NCI-H748 treated with DMSO at 0.1 percent for 48 hours (cell line): ENCODE results near the gene WFDC13.
"Not testable (repeated sequence)": the region's sequence is repeated elsewhere in the genome, so short reads cannot be mapped to it uniquely, and the experiment has no call there.

Experiments used
- DNase-seq: peaks from one replicate; lab custom pipeline; 2025; lab: John Stamatoyannopoulos, UW

The WFDC13 gene

GRCh38 chr20:45701873-45702272 lies at the start of gene WFDC13:
Gene WFDC13, plus strand, starts transcription at chr20:45702038. Its CDS starts 86 bp downstream, at chr20:45702124.
- no peak for DNase-seq

GRCh38 chr20:45657038-45657437 lies 44.8 kb upstream of the WFDC13 start:
- DNase-seq: not testable (repeated sequence)

- DNase-seq: no peak
Measured at GRCh38 chr20:45670139-45670538, 31.7 kb upstream of the WFDC13 start, which contains the start of gene WFDC11. Gene WFDC11, minus strand, starts transcription at chr20:45670239. Its CDS starts 19,639 bp downstream, at chr20:45650600.

GRCh38 chr20:45672765-45673164 lies 29.1 kb upstream of the WFDC13 start:
- no peak for DNase-seq

- DNase-seq: no peak
Measured at GRCh38 chr20:45679650-45680049, 22.2 kb upstream of the WFDC13 start.

- DNase-seq: no peak
Measured at GRCh38 chr20:45685896-45686295, 15.9 kb upstream of the WFDC13 start.

- DNase-seq: not testable (repeated sequence)
Measured at GRCh38 chr20:45693346-45693745, 8.5 kb upstream of the WFDC13 start.

GRCh38 chr20:45695496-45695895 lies 6.3 kb upstream of the WFDC13 start:
- DNase-seq: no peak

GRCh38 chr20:45701104-45701503 lies 734 bp upstream of the WFDC13 start:
- no peak for DNase-seq

GRCh38 chr20:45704969-45705637 lies 3.3 kb downstream of the WFDC13 start, which contains the start of gene WFDC10B:
Gene WFDC10B, minus strand, starts transcription at chr20:45705019. Its CDS starts 19,027 bp downstream, at chr20:45685992.
- no peak for DNase-seq

GRCh38 chr20:45716141-45716688 lies 14.4 kb downstream of the WFDC13 start:
- DNase-seq: not testable (repeated sequence)

- no peak for DNase-seq
Measured at GRCh38 chr20:45722047-45722446, 20.2 kb downstream of the WFDC13 start, which contains the start of gene SPINT4. Gene SPINT4, plus strand, starts transcription at chr20:45722347. Its CDS starts 21 bp downstream, at chr20:45722368.

- no peak for DNase-seq
Measured at GRCh38 chr20:45725134-45725533, 23.3 kb downstream of the WFDC13 start.

- DNase-seq: no peak
Measured at GRCh38 chr20:45727044-45727443, 25.2 kb downstream of the WFDC13 start.

- DNase-seq: no peak
Measured at GRCh38 chr20:45732199-45732598, 30.4 kb downstream of the WFDC13 start.

GRCh38 chr20:45735552-45735951 lies 33.7 kb downstream of the WFDC13 start:
- no peak for DNase-seq

GRCh38 chr20:45735988-45736387 lies 34.1 kb downstream of the WFDC13 start:
- no peak for DNase-seq

- DNase-seq: no peak
Measured at GRCh38 chr20:45742596-45742995, 40.8 kb downstream of the WFDC13 start.

- no peak for DNase-seq
Measured at GRCh38 chr20:45745015-45745414, 43.2 kb downstream of the WFDC13 start.

- DNase-seq: no peak
Measured at GRCh38 chr20:45751721-45752120, 49.9 kb downstream of the WFDC13 start.

- no peak for DNase-seq
Measured at GRCh38 chr20:45752746-45753145, 50.9 kb downstream of the WFDC13 start.

GRCh38 chr20:45758096-45758495 lies 56.3 kb downstream of the WFDC13 start:
- DNase-seq: no peak
